ENCODE data around the gene SFXN4. TPM values are rescaled to one million over a fixed set of nuclear protein-coding genes. Genes with fewer than 3 reads are reported as not detected.

Gene SFXN4
- total and polyA plus RNA-seq, 2 of the 13 experiments (the other 11 are each of a cell fraction or from before 2014, with no cell fraction given): 47.7 to 64.9 TPM

GRCh38 chr10:119209035-119209735 is 43.7 kb upstream of the SFXN4 start:
- CTCF ChIA-PET (ENCODE audit: low intra/inter-chr PET ratio, low total read pairs): interaction anchor here (1.1 kb wide), 1 partner anchor 208 kb away, joined by 4 read pairs; no protein-coding TSS in a partner anchor
- no TSS peak for BruUV-seq (replicated peaks)
- in situ Hi-C loops (cut with HindIII; ENCODE audit: extremely low pct_ligation_motif_present, low pct_unique_long_range_greater_than_20kb): no loop called here
- TF ChIP-seq ATF4 (CRISPR knock-in tag; IDR thresholded peaks at IDR 0.05) (no peak), HMG20A (CRISPR knock-in tag; IDR thresholded peaks at IDR 0.05; ENCODE audit: borderline replicate concordance) (0 out of 2 replicates have a peak, but pooled peaks have one; percentile 8), MAFG (CRISPR knock-in tag; IDR thresholded peaks at IDR 0.05) (no peak), CTCF (CRISPR knock-in tag; IDR thresholded peaks at IDR 0.05) (peak; percentile 84), KLF12 (CRISPR knock-in tag; IDR thresholded peaks at IDR 0.05; ENCODE audit: borderline replicate concordance) (0 out of 2 replicates have a peak, but pooled peaks have one; percentile 26), KAT7 (CRISPR knock-in tag; IDR thresholded peaks at IDR 0.05; ENCODE audit: borderline replicate concordance) (0 out of 2 replicates have a peak, but pooled peaks have one; percentile 38), MTF2 (CRISPR knock-in tag; IDR thresholded peaks at IDR 0.05; ENCODE audit: borderline replicate concordance) (no peak), ZNF546 (CRISPR knock-in tag; conservative IDR thresholded peaks at IDR 0.05) (no peak), ASH2L (IDR thresholded peaks at IDR 0.05; ENCODE audit: insufficient read length, low read depth, low read length) (peak; percentile 69), ZNF574 (CRISPR knock-in tag; IDR thresholded peaks at IDR 0.05) (peak; percentile 33; the same call in 1 of the 2 replicates), ZNF350 (CRISPR knock-in tag; IDR thresholded peaks at IDR 0.05; ENCODE audit: borderline replicate concordance, low read depth) (no peak), KDM2A (CRISPR knock-in tag; IDR thresholded peaks at IDR 0.05; ENCODE audit: borderline replicate concordance, low read depth) (no peak), ZNF792 (CRISPR knock-in tag; IDR thresholded peaks at IDR 0.05) (no peak), HBP1 (CRISPR knock-in tag; IDR thresholded peaks at IDR 0.05; ENCODE audit: low read depth) (0 out of 2 replicates have a peak, but pooled peaks have one; percentile 45), CBX5 (CRISPR knock-in tag; IDR thresholded peaks at IDR 0.05; ENCODE audit: borderline replicate concordance) (no peak), RXRB (CRISPR knock-in tag; IDR thresholded peaks at IDR 0.05; ENCODE audit: borderline replicate concordance) (no peak)

More at GRCh38 chr10:119209035-119209735, 43.7 kb upstream of the SFXN4 start:
- Histone ChIP-seq H3K9me3 (ENCODE audit: low read length) (no peaks in the 10 kb centered on the region), H3K79me2 (ENCODE audit: insufficient read depth, low read length) (peaks cover 38% of the 10 kb centered on the region), H3K27ac (ENCODE audit: extremely low read length, insufficient read depth, low read length) (peak overlapping the region; percentile 35), H4K20me1 (ENCODE audit: insufficient read depth, low read length) (no peaks in the 10 kb centered on the region), H3K4me2 (ENCODE audit: low read depth, low read length) (peak overlapping the region; percentile 99), H3K4me1 (ENCODE audit: insufficient read depth, low read length) (peaks cover 40% of the 10 kb centered on the region), H3K27me3 (ENCODE audit: control insufficient read depth in 1 of 2, insufficient read depth in 2 of 2, low read length in 2 of 2) (no peaks in the 10 kb centered on the region; a peak in 2 of 5 replicates), H3K4me3 (replicated peaks in 1 of 3; ENCODE audit: insufficient read depth in 1 of 3, low read depth in 2 of 3, low read length in 3 of 3) (peak overlapping the region; percentile 75 to 97 (median 95)), H3K9ac (ENCODE audit: insufficient read depth, low read depth, low read length) (peak overlapping the region; percentile 71), H3K36me3 (replicated peaks in 1 of 2; ENCODE audit: control insufficient read depth in 1 of 2, insufficient read depth in 2 of 2, low read length in 2 of 2) (peaks cover 0 to 6% of the 10 kb centered on the region in 2 experiments; a peak in 2 of 5 replicates), H2AFZ (ENCODE audit: low read length) (no peak overlapping the region)
- DNase-seq (ENCODE audit: low spot score) (peak; percentile 59), FAIRE-seq (peak; percentile 86), ATAC-seq (no peak)
- WGBS (ENCODE audit: low lambda C conversion rate): under 1% methylated on average over 15 of the region's 15 CpGs
- POLR2A ChIA-PET: interaction anchor here (0.8 to 5.2 kb wide), 7 partner anchors 13 to 62 kb away, joined by 3 to 44 read pairs (median 6); partner anchors contain the start of gene SFXN4
- intact Hi-C loops (cut with micrococcal nuclease; ENCODE audit: unreplicated experiment): loop anchor here (1.0 to 2.0 kb wide), 3 partner anchors 43 to 114 kb away; no protein-coding TSS in a partner anchor
